Lower lobe of right lung (tissue), 2 donors: ENCODE results near the gene MAD2L2. TPM values are rescaled to one million over a fixed set of nuclear protein-coding genes. Genes with fewer than 3 reads are reported as not detected.
A peak's percentile ranks its signal among the peaks of the same experiment; 100 is the strongest.

Source experiments
- ATAC-seq, 2 donors: fragments of 200-7000 bp; cut with Tn5 transposase; one replicate each; pipeline ENCODE4 v1.9.1; 2020 to 2022; ENCODE audit warnings: mild to moderate bottlenecking in 2 of 2, moderate library complexity in 2 of 2
- DNase-seq: peaks from one replicate; pipeline ENCODE4 v3.0.0-alpha.2; 2020
- H3K27ac ChIP-seq: fragments of 200-600 bp; one replicate; pipeline ENCODE4 v1.8.0; 2022
- H3K27me3 ChIP-seq: fragments of 200-600 bp; one replicate; pipeline ENCODE4 v1.8.0; 2022; ENCODE audit warnings: low read depth
- H3K36me3 ChIP-seq: fragments of 200-600 bp; one replicate; pipeline ENCODE4 v1.8.0; 2022; ENCODE audit warnings: mild to moderate bottlenecking
- H3K4me1 ChIP-seq: fragments of 200-600 bp; one replicate; pipeline ENCODE4 v1.8.0; 2022
- H3K4me3 ChIP-seq: fragments of 200-600 bp; one replicate; pipeline ENCODE4 v1.8.0; 2022; ENCODE audit warnings: mild to moderate bottlenecking
- H3K9me3 ChIP-seq: fragments of 200-600 bp; one replicate; pipeline ENCODE4 v1.8.0; 2022
- CTCF ChIP-seq: fragments of 200-600 bp; IDR thresholded peaks from one replicate; pipeline ENCODE4 v1.8.0; 2022; ENCODE audit warnings: antibody characterized with exemption, mild to moderate bottlenecking
- intact Hi-C: fragments of 100-400 bp; cut with DNase I; formaldehyde crosslinking; loops from one replicate; pipeline ENCODE4 v1.11.0; 2022
- total RNA-seq: library from RNA; stranded (reverse); fragmentation: NEBNext Ultra II Directional; extraction: Animal tissue kit (Norgen Biotek cat#: 25700); gene quantifications from one replicate; pipeline ENCODE4 v1.2.1, GENCODE V29; 2021
- donor health status: DM: no; HTN: yes; CAD: no; lungs with severe emphysema.

The MAD2L2 gene
- total RNA-seq, 1 donor from 2014 or later = 20.8 TPM

GRCh38 chr1:11647333-11647732, 33.6 kb downstream of the MAD2L2 start:
- ATAC-seq (no peak), DNase-seq (no peak)
- Histone ChIP-seq H3K4me3 (no peak overlapping the region), H3K4me1 (peaks cover 30% of the 10 kb centered on the region), H3K27ac (no peak overlapping the region), H3K27me3 (peaks cover 16% of the 10 kb centered on the region), H3K9me3 (no peaks in the 10 kb centered on the region), H3K36me3 (no peaks in the 10 kb centered on the region)
- TF ChIP-seq CTCF = no peak
- intact Hi-C loops = loop anchor here (10.0 kb wide), 1 partner anchor 403 kb away; no protein-coding TSS in a partner anchor

- Histone ChIP-seq H3K27ac (no peak overlapping the region), H3K4me1 (peaks cover 30% of the 10 kb centered on the region), H3K9me3 (no peaks in the 10 kb centered on the region), H3K36me3 (no peaks in the 10 kb centered on the region), H3K27me3 (peaks cover 20% of the 10 kb centered on the region), H3K4me3 (no peak overlapping the region)
- no peak for ATAC-seq
- intact Hi-C loops = loop anchor here (10.0 kb wide), 1 partner anchor 402 kb away; no protein-coding TSS in a partner anchor
- no peak for DNase-seq
- no peak for TF ChIP-seq CTCF
Measured at GRCh38 chr1:11646317-11646716, 34.6 kb downstream of the MAD2L2 start.

GRCh38 chr1:11645670-11646265, 35.2 kb downstream of the MAD2L2 start:
- ATAC-seq (peak in 1 of 2 donors; percentile 42), DNase-seq (peak; percentile 85)
- Histone ChIP-seq H3K27ac (no peak overlapping the region), H3K4me1 (peaks cover 26% of the 10 kb centered on the region), H3K27me3 (peaks cover 25% of the 10 kb centered on the region), H3K9me3 (no peaks in the 10 kb centered on the region), H3K4me3 (no peak overlapping the region), H3K36me3 (no peaks in the 10 kb centered on the region)
- TF ChIP-seq CTCF = peak; percentile 81
- intact Hi-C loops = loop anchor here (10.0 kb wide), 1 partner anchor 401 kb away; no protein-coding TSS in a partner anchor

GRCh38 chr1:11645270-11645669, 35.7 kb downstream of the MAD2L2 start:
- no peak overlapping the region for H3K4me3 ChIP-seq
- ATAC-seq (no peak), DNase-seq (no peak)
- peaks cover 21% of the 10 kb centered on the region for H3K4me1 ChIP-seq
- intact Hi-C loops = loop anchor here (10.0 kb wide), 1 partner anchor 400 kb away; no protein-coding TSS in a partner anchor
- peaks cover 25% of the 10 kb centered on the region for H3K27me3 ChIP-seq
- H3K9me3 ChIP-seq = no peaks in the 10 kb centered on the region
- H3K36me3 ChIP-seq = no peaks in the 10 kb centered on the region
- no peak for TF ChIP-seq CTCF
- H3K27ac ChIP-seq = no peak overlapping the region

- no peak overlapping the region for H3K27ac ChIP-seq
- no peak overlapping the region for H3K4me3 ChIP-seq
- DNase-seq = no peak
- intact Hi-C loops = loop anchor here (10.0 kb wide), 1 partner anchor 399 kb away; no protein-coding TSS in a partner anchor
- H3K36me3 ChIP-seq = no peaks in the 10 kb centered on the region
- H3K27me3 ChIP-seq = peaks cover 14% of the 10 kb centered on the region
- peaks cover 7% of the 10 kb centered on the region for H3K4me1 ChIP-seq
- H3K9me3 ChIP-seq = no peaks in the 10 kb centered on the region
- no peak for TF ChIP-seq CTCF
- ATAC-seq = no peak
Measured at GRCh38 chr1:11643782-11644181, 37.2 kb downstream of the MAD2L2 start.
